H54 (cell line): ENCODE measurements around the gene TP53I11.
A peak's percentile ranks its signal among the peaks of the same experiment; 100 is the strongest.

ENCODE experiments used
- DNase-seq: peaks from one replicate; pipeline ENCODE4 v3.0.0; 2011; ENCODE audit warnings: low spot score, mixed read lengths; ENCODE audit not compliant: insufficient read length
- FAIRE-seq: peaks from 3 replicates; lab custom pipeline; 2011; peaks lifted over from hg19 to GRCh38; lab: Jason Lieb, UNC
- POLR2A ChIP-seq: IDR thresholded peaks from 2 replicates; pipeline ENCODE4 v1.6.1; 2011; ENCODE audit warnings: low read depth, mild to moderate bottlenecking, low read length

The TP53I11 gene, protein sequence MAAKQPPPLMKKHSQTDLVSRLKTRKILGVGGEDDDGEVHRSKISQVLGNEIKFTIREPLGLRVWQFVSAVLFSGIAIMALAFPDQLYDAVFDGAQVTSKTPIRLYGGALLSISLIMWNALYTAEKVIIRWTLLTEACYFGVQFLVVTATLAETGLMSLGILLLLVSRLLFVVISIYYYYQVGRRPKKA

DNA sequence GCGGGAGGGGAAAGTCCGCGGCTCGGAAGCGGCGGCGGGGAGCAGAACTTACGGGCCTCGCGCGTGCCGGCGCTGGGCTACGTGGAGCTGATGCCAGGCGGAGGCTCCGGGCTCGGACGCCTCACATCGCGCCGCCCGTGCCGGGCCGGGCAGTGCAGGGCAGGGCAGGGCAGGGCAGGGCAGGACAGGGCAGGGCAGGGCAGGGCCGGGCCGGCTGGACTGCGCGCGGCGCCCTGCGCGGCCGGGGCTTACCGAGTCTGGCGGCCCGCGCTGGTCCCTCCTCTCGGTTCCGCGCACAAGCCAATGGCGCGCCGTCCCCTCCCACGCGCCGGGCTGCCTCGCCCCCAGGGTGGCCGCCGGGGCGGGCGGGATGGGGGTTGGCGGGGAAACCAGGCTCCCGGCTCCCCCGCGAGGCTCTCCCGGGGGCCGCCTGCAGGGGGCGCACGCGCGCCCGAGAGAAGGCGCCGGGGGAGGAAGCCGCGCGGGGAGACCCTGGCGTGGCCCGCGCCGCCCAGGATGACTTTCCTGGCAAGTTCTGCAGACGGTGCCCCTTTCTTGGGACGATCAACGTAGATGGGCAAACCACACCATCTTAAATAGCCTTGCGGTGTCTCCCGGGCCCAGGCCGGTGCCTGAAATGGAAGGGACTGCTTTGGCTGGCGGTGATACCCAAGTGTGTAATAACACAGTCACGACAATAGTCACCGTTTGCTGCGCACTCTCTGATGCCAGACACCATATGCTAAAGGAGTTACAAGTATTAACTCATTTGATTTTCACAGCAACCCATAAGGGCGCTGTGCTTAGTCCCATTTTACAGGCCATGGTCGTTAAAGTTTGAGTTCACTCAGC lies at the start of gene TP53I11:
TSS of gene TP53I11 (minus strand) at position 259 of the 852 bp plus-strand sequence. CDS start 12,548 bp downstream, outside the sequence.
- no peak for DNase-seq
- TF ChIP-seq POLR2A, result peak; percentile 42; the same call in 1 of the 2 replicates
- no peak for FAIRE-seq

DNA sequence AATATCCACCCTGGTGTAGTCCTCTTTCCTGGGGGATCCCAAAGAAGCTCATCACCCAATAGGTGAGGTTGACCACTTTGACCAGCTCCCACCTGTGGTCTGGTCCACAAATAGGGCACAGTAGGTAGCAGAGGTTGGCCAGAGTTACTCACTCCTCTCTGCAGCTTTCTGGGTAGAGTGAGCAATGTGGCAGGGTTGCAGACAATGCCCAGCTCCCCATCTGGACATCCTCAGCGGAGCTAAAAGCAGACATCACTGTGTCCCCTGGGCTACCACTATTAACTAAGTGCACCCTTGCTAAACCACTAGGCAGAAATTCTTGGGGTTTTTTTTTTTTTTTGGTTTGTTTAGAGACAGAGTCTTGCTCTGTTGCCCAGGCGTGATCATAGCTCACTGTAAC lies 48.4 kb upstream of the TP53I11 start:
- FAIRE-seq (no peak), DNase-seq (no peak)
- TF ChIP-seq POLR2A, result no peak

DNA sequence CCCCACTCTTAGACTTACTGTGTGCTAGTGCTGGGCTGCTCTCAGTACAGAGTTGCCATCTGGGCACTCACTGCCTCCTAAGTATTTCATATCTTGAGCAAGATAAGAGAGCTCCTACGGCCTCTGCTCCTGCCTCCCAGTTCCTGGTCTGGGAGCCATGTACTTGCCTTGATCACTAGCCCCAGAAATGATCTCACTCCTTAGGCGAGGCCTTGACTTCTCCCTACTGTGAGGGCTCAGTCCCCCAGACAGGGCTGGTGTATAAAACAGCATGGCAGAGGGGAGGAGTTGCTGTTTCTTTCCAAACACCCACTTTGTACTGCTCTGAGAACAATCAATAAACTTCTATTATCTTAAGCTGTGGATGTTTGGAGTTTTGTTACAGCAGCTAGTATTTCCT lies 47.4 kb upstream of the TP53I11 start:
- no peak for DNase-seq
- TF ChIP-seq POLR2A, result no peak
- FAIRE-seq, result no peak

DNA sequence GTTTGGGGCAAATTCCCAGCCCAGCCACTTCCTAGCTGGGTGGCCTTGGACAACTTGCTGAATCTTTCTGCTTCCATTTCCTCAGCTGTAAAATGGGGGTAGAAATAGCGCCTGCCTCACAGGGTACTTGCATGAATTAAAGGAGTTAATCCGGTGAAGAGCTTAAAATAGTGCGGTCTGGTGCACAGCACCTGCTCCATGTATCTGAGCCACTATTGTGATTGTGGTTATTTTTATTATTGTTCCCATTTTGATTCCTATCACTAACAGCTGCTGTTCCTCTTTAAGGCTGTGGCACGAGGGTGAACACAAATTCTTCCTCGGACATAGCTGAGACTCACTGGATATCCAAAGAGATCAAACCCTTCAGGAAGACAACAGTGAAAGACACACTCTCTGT lies 46.9 kb upstream of the TP53I11 start:
- TF ChIP-seq POLR2A, result no peak
- FAIRE-seq (no peak), DNase-seq (no peak)

DNA sequence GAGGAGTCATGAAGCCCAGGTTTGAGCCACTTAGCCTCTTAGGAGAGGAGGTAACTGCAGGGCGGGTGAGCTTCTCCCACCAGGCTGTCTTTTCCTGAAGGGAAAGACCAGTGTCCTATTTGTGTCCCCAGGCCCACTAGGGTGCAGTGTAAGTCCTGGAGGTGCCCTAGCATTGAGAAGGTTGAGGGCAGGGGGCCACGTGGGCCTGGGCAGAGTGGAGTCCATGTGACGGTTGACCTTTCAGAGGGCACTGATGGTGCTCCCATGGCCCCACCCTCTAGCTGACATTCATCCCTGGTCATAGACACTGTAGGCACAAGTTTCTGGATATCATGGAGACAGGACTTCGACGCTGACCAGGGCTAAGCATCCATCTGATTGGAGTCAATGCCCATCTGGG lies 44.1 kb upstream of the TP53I11 start:
- FAIRE-seq (no peak), DNase-seq (no peak)
- no peak for TF ChIP-seq POLR2A

DNA sequence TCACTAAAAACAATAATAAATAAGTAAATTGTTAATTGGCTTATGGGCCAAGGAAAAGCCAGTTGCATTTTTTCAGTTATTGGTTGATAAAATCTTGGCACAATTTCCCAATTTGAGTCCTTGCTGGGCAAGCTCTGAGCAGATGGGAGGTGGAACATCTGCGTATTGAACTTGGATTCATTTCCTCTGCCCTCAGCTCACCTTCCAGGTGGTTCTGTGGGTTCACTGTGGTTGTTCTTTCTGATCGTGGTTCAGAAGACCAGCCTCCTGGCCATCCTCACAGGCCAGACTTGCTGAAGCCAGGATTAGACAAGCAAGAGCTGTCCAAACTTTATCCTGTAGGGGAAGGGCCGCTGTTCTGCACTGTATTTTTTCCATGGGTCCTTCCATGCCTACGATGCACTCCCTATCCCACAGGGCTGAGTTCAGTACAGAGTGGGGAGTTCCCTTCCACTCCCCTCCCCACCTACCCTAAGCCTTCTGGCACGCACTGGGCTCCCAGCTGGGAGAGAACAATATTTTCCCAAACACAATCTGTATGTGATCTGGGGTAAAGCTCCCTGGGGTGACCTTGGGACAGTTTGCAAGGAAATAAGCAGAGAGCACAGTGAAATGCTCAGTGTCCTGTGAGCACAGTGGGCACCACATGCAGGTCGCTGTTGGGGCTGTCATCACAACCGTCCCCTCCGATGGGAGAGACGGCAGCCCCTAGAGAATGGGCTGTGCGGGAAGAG lies 43.5 kb upstream of the TP53I11 start:
- TF ChIP-seq POLR2A, result no peak
- FAIRE-seq (no peak), DNase-seq (no peak)

DNA sequence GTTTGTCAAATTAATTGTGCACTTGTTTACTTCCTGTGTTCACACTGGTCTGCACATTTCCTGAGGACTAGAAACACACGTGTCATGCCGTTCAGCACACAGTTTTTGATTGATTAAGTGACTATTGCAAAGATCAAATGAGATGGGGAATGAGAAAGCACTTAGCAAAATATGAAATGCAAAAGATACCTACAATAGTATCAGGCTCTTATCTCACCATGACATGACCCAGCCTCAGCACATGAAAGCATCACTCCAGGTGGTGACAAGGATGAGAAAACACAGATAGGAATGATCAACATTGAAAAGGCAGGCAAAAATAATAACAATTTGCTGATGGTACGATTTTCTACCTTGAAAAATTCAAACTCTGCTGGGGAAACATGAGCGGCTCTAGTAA lies 42.1 kb upstream of the TP53I11 start:
- DNase-seq, result no peak
- TF ChIP-seq POLR2A, result no peak
- no peak for FAIRE-seq

DNA sequence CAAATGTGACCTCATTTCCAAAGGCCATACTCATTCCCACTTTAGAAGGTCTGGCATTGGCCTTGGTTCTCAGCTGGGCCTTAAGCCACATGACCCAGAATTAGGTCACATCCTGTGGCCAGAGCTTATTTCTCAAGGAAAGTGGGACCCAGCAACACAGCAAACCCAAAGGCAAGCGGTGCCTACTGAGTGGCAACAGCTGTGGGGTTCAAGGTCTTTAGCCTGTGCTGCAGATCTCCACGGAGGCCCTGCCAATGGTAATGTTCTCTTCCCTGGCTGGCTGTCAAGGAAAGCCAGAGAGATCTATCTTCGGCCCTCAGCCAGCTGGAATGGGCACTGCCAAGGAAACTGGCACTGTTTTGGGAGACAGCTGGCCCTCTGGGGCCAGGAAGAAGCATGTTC lies 41.5 kb upstream of the TP53I11 start:
- TF ChIP-seq POLR2A, result no peak
- FAIRE-seq (no peak), DNase-seq (no peak)

DNA sequence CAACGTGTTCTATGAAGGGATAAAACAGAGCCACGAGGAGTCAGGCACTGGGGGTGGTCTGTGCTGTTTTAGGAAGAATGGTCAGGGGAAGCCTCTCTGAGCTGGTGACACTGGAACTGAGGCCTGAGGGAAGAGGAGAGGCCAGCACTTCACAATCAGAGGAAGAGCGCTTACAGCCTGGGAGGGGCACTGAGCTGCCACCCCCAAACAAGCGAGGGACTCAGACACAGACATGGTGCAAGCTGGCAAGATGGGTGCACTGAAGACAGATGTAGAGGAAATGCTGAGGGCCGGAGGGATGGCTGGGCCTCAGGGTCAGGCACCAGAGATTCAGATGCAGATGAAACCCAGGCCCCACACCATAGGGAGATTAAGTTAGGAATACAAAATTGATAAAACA lies 40.0 kb upstream of the TP53I11 start:
- FAIRE-seq (no peak), DNase-seq (no peak)
- TF ChIP-seq POLR2A, result no peak

DNA sequence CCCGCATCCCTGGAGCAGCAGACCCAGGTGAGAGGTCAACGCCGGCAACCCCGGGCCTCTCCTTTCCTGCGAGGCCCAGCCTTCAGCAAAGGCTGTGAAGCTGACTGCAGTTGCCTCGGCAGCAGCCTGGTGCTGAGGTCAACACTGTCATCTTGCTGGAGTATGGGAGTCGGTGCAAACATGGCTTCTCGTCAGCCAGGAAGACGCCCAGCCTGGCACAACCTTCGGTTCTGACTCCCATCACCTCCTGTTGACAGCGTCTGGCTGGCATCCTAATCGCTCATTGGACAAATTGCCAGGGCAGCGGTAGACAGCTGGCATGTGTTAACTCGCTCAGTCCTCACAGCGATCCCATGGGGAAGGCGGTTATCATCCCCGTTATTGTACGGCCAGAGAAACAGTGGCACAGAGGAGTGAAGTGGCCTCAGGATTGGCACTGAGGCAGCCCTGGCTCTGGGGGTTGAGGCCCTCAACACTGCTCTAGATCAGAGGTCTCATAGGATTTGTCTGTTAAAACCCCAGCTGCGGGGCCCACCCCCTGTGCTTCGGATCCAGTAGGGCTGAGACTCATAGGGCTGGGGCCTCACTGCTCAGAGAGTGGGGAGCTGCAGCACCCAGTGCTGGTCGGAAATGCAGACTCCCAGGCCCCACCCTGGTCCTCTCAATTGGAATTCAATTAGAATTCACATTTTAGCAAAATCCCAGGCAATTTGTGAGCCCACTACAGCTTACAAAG lies 39.3 kb upstream of the TP53I11 start:
- DNase-seq, result no peak
- TF ChIP-seq POLR2A, result no peak
- no peak for FAIRE-seq

DNA sequence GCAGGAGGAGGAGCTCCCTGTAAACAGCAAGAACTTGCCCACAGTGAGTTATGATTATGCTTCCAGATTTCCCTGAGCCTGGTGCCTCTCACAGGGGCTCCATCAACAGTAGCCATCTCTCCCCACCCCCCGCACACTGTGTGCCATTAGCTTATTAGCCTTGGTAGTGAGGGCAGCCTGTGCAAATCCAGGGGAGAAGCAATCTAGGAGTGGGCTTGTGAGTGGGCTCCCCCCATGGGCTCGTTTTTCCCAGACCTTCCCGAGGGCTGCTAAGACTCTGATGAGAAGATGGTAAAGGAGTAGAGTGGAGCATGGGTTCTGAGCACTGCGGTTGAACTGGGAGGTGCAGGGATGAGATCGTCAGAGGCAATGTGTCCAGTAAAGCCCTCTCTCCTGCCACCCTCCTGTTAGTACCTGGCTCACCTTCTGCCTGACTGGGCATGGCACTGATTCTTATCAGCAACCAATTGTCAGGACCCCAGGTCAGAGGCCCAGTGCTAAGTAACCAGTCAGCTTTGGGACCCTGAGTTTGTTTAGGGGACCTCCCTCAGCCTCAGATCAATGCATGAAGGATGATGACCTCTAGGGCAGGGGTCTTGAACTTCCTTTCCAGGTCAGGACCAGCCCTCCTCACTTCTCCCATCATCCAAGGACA lies 38.4 kb upstream of the TP53I11 start:
- TF ChIP-seq POLR2A, result no peak
- DNase-seq (no peak), FAIRE-seq (no peak)

DNA sequence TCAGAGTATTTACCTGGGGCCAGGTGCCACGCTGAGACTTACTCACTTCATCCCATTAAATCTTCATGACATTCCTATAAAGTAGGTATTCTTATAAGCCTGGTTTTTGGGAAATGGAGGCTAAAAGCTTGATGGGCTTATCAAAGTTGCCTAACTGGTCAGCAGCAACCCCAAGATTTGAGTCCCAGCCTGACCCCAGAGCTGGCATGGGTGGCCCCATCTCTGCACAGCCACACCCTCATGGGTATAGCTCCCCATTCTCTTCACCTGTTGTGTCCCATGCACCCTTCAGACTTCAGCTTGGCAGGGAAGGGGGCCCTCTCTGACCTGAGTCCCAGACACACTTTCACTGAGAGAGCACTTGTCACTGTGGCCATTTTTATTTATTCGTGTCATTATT lies 37.4 kb upstream of the TP53I11 start:
- FAIRE-seq (no peak), DNase-seq (no peak)
- no peak for TF ChIP-seq POLR2A

DNA sequence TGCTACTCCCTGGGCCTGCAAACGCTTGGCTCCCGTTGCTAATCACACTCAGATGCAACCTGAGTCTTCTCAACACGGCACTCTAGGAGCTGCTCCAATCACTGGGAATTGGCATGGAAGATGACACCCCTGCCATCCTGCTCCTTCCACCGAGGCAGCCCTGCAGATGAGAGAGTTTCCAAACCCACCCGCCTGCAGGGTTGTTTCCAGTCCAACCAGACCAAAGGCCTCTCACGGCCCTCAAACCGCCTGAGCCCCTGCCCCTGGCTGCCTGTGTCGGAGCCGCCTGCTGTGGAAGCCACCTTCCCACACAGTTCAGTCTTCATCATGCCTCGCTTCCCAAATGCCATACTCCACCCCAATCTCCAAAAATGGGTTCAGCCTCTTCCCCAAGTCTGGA lies 36.8 kb upstream of the TP53I11 start:
- no peak for DNase-seq
- FAIRE-seq, result no peak
- TF ChIP-seq POLR2A, result no peak
